Stimulated activated CD4-positive, alpha-beta T cell treated with anti-CD3 and anti-CD28 coated beads, TNF-alpha, amount 100 ng/mL, for 4 hours (primary cell): ENCODE measurements around the gene NEGR1.

Source experiments
- DNase-seq, 3 experiments: peaks; one replicate each; pipeline ENCODE4 v3.0.0-alpha.2; 2020; ENCODE audit warnings: low read depth in 3 of 3

NEGR1 gene

GRCh38 chr1:71783071-71783470 lies 499.3 kb downstream of the NEGR1 start:
- no peak for DNase-seq

GRCh38 chr1:71781450-71781849 lies 500.9 kb downstream of the NEGR1 start:
- no peak for DNase-seq

GRCh38 chr1:71780681-71781080 lies 501.7 kb downstream of the NEGR1 start:
- DNase-seq: no peak

GRCh38 chr1:71778940-71779339 lies 503.4 kb downstream of the NEGR1 start:
- no peak for DNase-seq

GRCh38 chr1:71777094-71777493 lies 505.2 kb downstream of the NEGR1 start:
- no peak for DNase-seq

GRCh38 chr1:71774705-71775104 lies 507.6 kb downstream of the NEGR1 start:
- no peak for DNase-seq

- DNase-seq: no peak
These were observed 512.2 kb downstream of the NEGR1 start for GRCh38 chr1:71770121-71770520.

GRCh38 chr1:71766748-71767147 lies 515.6 kb downstream of the NEGR1 start:
- no peak for DNase-seq

GRCh38 chr1:71762514-71763255 lies 519.7 kb downstream of the NEGR1 start:
- DNase-seq: no peak

- DNase-seq: no peak
These were observed 526.9 kb downstream of the NEGR1 start for GRCh38 chr1:71755441-71755840.

- no peak for DNase-seq
These were observed 528.6 kb downstream of the NEGR1 start for GRCh38 chr1:71753746-71754145.

GRCh38 chr1:71745326-71745725 lies 537.0 kb downstream of the NEGR1 start:
- DNase-seq: no peak

- no peak for DNase-seq
These were observed 538.5 kb downstream of the NEGR1 start for GRCh38 chr1:71743862-71744261.

GRCh38 chr1:71738910-71739309 lies 543.4 kb downstream of the NEGR1 start:
- DNase-seq: no peak

- DNase-seq: no peak
These were observed 544.1 kb downstream of the NEGR1 start for GRCh38 chr1:71738256-71738655.

- DNase-seq: no peak
These were observed 544.6 kb downstream of the NEGR1 start for GRCh38 chr1:71737768-71738167.

- DNase-seq: no peak
These were observed 549.2 kb downstream of the NEGR1 start for GRCh38 chr1:71733121-71733520.

- DNase-seq: no peak
These were observed 560.8 kb downstream of the NEGR1 start for GRCh38 chr1:71721532-71721931.

- no peak for DNase-seq
These were observed 563.0 kb downstream of the NEGR1 start for GRCh38 chr1:71719330-71719729.

GRCh38 chr1:71717186-71717585 lies 565.2 kb downstream of the NEGR1 start:
- no peak for DNase-seq

- DNase-seq: no peak
These were observed 570.9 kb downstream of the NEGR1 start for GRCh38 chr1:71711456-71711855.

- no peak for DNase-seq
These were observed 576.2 kb downstream of the NEGR1 start for GRCh38 chr1:71706029-71706671.

GRCh38 chr1:71698186-71698585 lies 584.2 kb downstream of the NEGR1 start:
- no peak for DNase-seq

GRCh38 chr1:71695821-71696220 lies 586.5 kb downstream of the NEGR1 start:
- no peak for DNase-seq
